Neural crest cell (in vitro differentiated cells): ENCODE measurements around the gene ERP44. TPM values are rescaled to one million over a fixed set of nuclear protein-coding genes. Genes with fewer than 3 reads are reported as not detected.

Experiments used
- DNase-seq: peaks from one replicate; pipeline ENCODE4 v3.0.0; 2021; ENCODE audit warnings: low read depth, mixed read lengths, low spot score
- H3K27ac Mint-ChIP-seq: one replicate; pipeline ENCODE4 v1.8.0; 2021; ENCODE audit warnings: mild to moderate bottlenecking, mixed read lengths; ENCODE audit not compliant: unreplicated experiment
- H3K27me3 Mint-ChIP-seq: 2 replicates; pipeline ENCODE4 v1.8.0; 2021; ENCODE audit warnings: low read depth, mild to moderate bottlenecking, mixed read lengths
- H3K36me3 Mint-ChIP-seq: 2 replicates; pipeline ENCODE4 v1.8.0; 2021; ENCODE audit warnings: low read depth, mild to moderate bottlenecking, mixed read lengths
- H3K4me1 Mint-ChIP-seq: 2 replicates; pipeline ENCODE4 v1.8.0; 2021; ENCODE audit warnings: mixed read lengths
- H3K4me3 Mint-ChIP-seq: one replicate; pipeline ENCODE4 v1.8.0; 2021; ENCODE audit warnings: mild to moderate bottlenecking, mixed read lengths
- H3K9me3 Mint-ChIP-seq: 2 replicates; pipeline ENCODE4 v1.8.0; 2021; ENCODE audit warnings: mixed read lengths
- CTCF ChIP-seq: fragments of 200-600 bp; sonication (generic); conservative IDR thresholded peaks from 2 replicates; pipeline ENCODE4 v1.5.0; 2021; ENCODE audit warnings: antibody characterized with exemption, mild to moderate bottlenecking
- total RNA-seq: library from RNA; stranded (reverse); gene quantifications from 2 replicates; pipeline ENCODE4 v1.2.1, GENCODE V29; 2021

Gene ERP44
- total RNA-seq, 1 donor from 2014 or later, result 13.6 TPM

- Mint-ChIP-seq H3K27ac (no peak overlapping the region), H3K9me3 (no peaks in the 10 kb centered on the region), H3K4me3 (no peak overlapping the region), H3K27me3 (no peaks in the 10 kb centered on the region), H3K4me1 (no peaks in the 10 kb centered on the region), H3K36me3 (peaks cover 15% of the 10 kb centered on the region)
- TF ChIP-seq CTCF, result no peak
- no peak for DNase-seq
Observed at GRCh38 chr9:100131875-100132430, 33.2 kb upstream of the ERP44 start.

- peaks cover 15% of the 10 kb centered on the region for H3K36me3 Mint-ChIP-seq
- no peaks in the 10 kb centered on the region for H3K4me1 Mint-ChIP-seq
- no peak overlapping the region for H3K4me3 Mint-ChIP-seq
- DNase-seq, result no peak
- no peaks in the 10 kb centered on the region for H3K27me3 Mint-ChIP-seq
- H3K9me3 Mint-ChIP-seq, result no peaks in the 10 kb centered on the region
- H3K27ac Mint-ChIP-seq, result no peak overlapping the region
- TF ChIP-seq CTCF, result no peak
Observed at GRCh38 chr9:100131216-100131615, 32.4 kb upstream of the ERP44 start.

GRCh38 chr9:100129772-100130171 is 31.0 kb upstream of the ERP44 start:
- no peaks in the 10 kb centered on the region for H3K27me3 Mint-ChIP-seq
- no peaks in the 10 kb centered on the region for H3K9me3 Mint-ChIP-seq
- H3K27ac Mint-ChIP-seq, result no peak overlapping the region

GRCh38 chr9:100126423-100126822 is 27.6 kb upstream of the ERP44 start:
- DNase-seq, result no peak
- TF ChIP-seq CTCF, result no peak
- Mint-ChIP-seq H3K4me3 (no peak overlapping the region), H3K27ac (no peak overlapping the region), H3K4me1 (no peaks in the 10 kb centered on the region), H3K9me3 (no peaks in the 10 kb centered on the region), H3K27me3 (no peaks in the 10 kb centered on the region), H3K36me3 (peaks cover 5% of the 10 kb centered on the region)

More at GRCh38 chr9:100129772-100130171, 31.0 kb upstream of the ERP44 start:
- peaks cover 20% of the 10 kb centered on the region for H3K36me3 Mint-ChIP-seq
- no peak for TF ChIP-seq CTCF
- H3K4me1 Mint-ChIP-seq, result no peaks in the 10 kb centered on the region
- DNase-seq, result no peak
- no peak overlapping the region for H3K4me3 Mint-ChIP-seq

- Mint-ChIP-seq H3K36me3 (peaks cover 5% of the 10 kb centered on the region), H3K9me3 (no peaks in the 10 kb centered on the region), H3K4me3 (no peak overlapping the region), H3K27me3 (no peaks in the 10 kb centered on the region), H3K4me1 (no peaks in the 10 kb centered on the region), H3K27ac (no peak overlapping the region)
- DNase-seq, result no peak
- TF ChIP-seq CTCF, result no peak
Observed at GRCh38 chr9:100125910-100126309, 27.1 kb upstream of the ERP44 start.

GRCh38 chr9:100125236-100125635 is 26.4 kb upstream of the ERP44 start:
- peaks cover 10% of the 10 kb centered on the region for H3K36me3 Mint-ChIP-seq
- H3K4me3 Mint-ChIP-seq, result no peak overlapping the region

More at GRCh38 chr9:100125236-100125635, 26.4 kb upstream of the ERP44 start:
- H3K4me1 Mint-ChIP-seq, result no peaks in the 10 kb centered on the region
- H3K27ac Mint-ChIP-seq, result no peak overlapping the region
- no peak for TF ChIP-seq CTCF
- no peaks in the 10 kb centered on the region for H3K27me3 Mint-ChIP-seq
- no peaks in the 10 kb centered on the region for H3K9me3 Mint-ChIP-seq
- DNase-seq, result no peak
